HPDE6-E6E7 (cell line): Measurements from ENCODE around the gene GALNT17.

Experiments used
- DNase-seq: peaks from one replicate; pipeline ENCODE4 v3.0.0; 2011; ENCODE audit warnings: missing footprints; ENCODE audit errors: extremely low spot score

GALNT17 gene

DNA sequence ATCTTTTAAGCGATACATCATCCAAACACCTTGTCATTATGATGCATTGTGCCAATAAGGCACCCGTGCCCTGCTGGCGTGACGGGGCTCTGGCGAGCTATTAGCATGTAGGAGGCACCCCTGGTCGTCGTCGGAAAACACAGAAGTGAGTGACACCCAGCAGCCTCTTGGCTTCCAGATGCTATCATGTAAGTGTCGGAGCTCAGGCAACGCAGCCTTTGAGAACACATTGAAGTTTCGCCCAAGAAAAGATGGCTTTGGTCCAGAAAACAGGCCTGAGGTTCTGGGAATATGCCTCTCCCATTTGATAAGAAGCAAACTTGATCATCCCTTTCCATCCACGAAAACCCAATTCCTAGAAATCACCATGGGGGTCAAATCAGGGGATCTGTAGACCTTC is 555.3 kb downstream of the GALNT17 start:
- DNase-seq, result no peak

DNA sequence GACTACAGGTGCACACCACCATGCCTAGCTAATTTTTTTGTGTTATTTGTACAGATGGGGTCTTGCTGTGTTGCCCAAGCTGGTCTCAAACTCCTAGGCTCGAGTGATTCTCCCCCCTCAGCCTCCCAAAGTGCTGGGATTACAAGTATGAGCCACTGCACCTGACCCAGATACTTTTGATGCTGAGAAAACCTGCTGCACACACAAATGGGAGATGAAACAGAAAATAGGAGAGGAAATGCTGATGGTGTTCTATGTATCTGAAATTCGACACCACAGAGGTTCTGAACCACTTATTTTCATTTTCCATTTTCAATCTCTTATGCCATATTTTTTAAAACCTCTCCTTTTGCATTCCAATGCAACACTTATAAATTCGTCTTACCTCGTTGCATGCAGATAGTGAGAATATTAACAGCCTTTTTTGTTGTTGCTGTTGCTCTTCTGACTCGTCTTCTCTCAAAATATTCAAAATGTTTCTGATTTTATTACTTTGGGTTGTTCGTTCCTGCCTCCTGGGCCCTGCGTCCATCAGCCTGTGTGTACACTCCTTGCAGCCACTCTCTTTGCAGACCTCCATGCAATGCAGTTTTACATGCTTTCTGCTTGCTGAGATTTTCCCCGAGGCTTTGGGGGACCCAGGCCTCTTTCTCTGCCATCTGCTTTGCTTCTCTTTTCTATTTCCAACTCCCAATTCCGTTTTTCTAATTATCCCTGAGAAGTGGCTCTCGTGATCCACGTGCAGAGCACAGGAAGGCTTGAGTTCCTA is 556.1 kb downstream of the GALNT17 start:
- no peak for DNase-seq

DNA sequence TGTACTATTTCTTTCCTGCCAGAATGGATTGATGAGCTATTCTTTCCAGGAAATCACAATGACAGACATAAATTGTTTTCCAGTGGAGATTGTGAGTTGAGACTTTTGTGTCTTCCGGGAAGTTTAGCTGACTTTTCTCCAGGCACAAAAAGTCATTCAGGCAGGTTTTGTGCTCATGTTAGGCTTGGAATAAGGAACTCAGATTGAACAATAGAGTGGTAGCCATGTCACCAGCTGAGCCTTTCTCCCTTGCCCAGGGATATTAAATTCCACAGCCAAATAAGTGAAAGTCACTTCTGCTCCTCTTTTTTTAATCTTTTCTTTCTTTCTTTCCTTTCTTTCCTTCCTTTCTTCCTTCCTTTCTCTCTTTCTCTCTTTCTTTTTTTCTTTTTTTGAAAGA is 559.6 kb downstream of the GALNT17 start:
- no peak for DNase-seq

DNA sequence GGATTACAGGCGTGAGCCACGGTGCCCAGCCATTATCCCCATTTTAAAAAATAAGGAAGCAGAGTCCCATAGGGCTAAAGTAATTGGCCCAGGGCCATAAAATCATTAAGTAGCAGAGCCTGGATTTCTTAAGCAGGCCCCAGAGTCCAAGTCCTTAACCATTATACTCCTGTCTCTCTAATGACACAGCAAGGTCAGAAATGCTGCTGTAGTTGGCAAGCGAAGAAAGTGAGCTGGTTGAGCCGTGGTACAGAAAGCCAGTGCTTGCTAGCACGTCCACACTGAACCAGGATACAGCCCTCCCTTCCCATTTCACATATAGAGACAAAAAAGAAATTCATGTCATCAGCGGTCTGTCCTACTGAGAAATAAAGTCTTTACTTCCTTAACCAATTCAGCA is 562.7 kb downstream of the GALNT17 start:
- DNase-seq, result no peak

DNA sequence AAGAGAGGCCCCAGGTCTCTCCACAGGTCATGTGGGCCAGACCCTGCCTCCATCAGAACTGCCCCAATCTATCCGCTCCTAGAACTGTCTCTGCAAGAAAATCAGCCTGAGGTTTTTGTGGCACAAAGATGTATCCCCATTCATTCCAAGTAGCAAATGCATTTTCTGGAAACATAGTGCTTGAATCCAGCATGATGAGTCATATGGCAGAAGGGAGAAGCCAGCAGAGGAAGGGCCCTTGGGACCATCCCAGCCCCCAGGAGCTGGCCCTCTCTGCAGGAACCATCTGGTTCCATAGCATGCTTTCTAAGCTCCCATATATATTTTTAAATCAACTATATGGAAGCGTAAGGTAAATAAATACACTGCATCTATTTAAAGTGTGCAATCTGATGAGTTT is 563.2 kb downstream of the GALNT17 start:
- no peak for DNase-seq

DNA sequence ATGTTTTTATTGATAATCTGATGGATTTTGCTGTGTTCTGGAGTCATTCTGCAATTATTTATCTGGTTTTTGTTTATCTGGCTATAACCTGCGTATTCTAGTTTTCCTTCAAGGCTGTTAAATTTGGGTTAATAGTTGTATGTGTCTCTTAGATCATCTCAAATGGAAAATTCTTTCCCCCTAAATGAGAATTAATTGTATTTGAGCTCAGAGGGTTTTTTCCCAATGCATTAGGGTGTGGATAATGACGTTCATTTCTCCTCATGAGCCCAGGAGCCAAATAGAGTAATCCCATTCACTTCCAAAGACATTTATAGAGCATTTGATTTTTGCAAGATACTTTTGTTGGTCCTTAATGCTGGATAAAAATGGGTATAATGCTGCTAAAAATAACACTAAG is 564.6 kb downstream of the GALNT17 start:
- DNase-seq, result no peak

DNA sequence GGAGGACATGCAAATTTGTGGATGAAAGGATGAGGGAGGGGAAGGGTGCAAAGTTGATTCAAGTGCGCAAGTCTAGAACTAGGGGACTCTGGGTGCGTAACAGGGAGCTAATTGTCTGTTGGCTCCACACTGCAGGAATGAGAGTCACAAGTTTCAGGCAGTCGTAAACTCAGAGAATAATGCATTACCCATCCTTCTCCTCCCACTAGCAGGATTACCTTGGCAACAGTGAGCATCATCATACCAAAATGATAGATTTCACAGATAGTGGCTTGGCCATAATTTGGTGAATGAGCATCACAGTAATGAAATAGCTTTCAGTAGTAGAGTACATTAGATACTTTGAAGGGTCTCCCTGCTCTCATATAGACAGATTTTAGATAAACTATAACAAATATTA is 565.5 kb downstream of the GALNT17 start:
- DNase-seq, result no peak

DNA sequence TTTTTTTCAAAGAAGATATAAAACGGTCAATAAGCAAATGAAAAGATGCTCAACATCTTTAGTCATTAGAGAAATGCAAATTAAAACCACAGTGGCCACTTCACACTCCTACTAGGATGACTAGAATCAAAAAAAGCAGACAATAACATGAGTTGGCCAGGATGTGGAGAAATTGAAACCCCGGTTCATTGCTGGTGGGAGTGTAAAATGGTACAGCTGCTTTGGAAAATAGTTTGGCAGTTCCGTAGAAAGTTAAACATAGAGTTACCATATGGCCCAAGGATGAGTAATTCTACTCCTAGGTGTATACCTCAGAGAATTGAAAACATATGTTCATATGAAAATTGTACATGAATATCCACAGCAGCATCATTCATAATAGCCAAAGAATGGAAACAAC is 573.3 kb downstream of the GALNT17 start:
- DNase-seq, result no peak

DNA sequence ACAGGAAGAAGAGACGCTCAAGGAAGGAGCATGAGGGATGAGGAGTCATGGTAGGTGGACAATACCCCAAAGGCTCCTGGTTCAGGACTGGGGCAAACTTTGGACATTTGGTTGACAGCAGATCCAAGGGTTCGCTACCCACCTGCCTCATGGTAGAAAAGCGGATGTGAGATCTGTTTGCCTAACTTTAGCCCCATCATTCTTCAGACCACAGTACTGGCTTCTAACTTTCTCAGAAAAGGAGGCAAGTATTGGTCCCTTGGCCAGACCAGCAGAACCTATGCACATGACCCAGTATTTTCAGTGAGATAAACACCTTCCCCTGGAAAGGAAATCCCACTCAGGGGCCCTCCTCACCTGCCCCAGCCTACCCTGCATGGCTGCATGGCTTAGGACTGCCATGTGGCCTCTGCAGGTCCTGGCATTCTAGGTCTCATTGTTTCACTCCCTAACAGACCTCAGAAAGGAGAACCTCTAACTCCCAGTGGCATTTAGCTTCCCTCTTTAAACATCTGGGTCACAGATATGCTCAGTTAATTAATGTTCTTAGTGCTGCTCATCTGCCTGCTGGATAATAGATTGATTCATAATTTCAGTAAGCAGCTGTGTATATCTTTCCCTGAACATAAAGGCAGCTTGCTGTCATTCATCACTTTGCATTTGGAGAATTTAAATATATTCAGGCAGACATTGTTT is 574.1 kb downstream of the GALNT17 start:
- DNase-seq, result no peak

DNA sequence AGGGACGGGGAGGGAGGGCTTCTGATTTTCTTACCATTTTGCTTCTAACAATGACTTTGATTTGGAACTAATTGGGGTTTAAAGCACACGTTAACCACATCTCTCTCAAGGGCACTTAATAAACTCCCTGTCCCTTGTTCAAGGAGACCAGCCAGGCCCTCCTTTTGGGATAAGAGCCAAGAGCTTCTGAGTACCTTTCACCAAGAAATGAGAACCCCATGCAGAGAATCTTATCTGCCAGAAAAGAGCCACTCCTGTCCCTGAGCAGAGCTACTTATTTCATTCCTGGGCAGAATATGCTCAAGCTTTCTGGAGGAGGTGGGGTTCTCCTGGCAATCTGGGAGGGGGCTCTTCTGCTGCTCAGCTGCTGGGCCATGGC is 574.6 kb downstream of the GALNT17 start:
- DNase-seq, result no peak

DNA sequence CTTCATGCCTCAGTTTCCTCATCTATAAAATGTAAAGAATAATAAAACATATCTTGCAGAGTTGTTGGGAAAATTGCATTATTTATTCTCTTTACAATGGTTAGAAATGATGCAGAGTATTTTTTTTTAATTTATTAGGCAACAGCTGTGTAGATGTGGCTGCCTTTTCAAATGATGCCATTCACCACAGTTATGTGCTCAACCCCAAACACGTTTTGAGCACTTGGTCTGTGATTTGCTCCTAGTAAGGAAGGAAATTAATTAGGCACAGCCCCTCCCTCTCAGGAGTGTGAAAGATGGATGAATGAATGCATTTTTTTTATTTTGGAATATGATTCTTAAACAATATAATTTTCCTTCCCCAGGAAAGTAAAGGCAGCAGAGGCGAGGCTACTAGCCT is 575.1 kb downstream of the GALNT17 start:
- no peak for DNase-seq

DNA sequence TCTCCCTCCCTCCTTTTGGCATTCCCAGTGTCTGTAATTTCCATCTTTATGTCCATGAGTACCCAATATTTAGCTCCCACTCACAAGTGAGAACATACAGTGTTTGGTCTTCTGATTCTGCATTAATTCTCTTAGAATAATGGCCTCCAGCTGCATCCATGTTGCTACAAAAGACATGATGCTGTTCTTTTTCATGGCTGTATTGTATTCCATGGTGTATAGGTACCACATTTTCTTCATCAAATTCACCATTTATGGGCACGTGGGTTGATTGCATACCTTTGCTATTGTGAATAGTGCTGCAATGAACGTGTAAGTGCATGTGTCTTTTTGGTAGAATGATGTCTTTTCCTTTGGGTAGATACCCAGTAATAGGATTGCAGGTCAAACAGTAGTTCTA is 576.8 kb downstream of the GALNT17 start:
- DNase-seq, result no peak

DNA sequence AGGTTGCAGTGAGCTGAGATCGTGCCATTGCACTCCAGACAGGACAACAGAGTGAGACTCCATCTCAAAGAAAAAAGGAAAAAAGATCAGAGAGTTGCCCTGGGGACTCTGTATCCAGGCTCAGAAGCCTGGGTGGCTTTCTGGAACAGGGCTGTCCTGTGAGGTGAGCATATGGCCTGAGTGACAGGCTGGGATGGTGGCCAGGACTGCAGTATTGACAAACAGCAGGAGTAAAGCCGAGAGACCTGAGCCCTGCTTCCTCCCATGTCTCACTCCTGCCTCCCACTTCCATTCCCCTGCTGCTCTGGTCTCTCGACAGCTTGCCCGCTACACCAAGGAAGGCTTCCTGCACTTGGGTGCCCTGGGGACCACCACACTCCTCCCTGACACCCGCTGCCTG is 578.5 kb downstream of the GALNT17 start:
- no peak for DNase-seq

DNA sequence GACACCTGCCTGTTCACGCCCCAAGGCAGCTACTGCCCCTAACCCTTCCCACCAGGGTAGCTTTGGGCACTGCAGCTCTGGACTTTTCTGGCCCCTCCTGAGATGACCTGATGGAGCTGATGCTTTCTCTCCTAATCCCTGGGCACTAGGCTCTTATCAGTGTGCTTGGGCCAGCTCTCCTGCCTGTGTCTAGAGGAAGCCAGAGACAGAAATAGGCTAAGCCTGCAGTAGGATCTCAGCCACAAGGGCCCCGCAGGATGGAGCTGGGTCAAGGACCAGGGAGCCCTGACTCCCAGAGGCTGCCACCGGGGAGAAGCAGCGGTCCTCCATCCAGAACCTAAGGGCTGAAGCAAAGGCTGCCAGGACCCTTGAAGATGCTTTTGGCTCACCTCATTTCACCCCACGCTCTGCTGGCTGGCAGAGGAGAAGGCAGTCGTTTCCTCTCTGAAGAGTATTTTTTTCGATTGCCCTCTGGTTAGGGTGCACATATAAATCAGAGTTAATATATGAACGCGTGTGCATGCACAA is 580.8 kb downstream of the GALNT17 start:
- DNase-seq, result no peak

DNA sequence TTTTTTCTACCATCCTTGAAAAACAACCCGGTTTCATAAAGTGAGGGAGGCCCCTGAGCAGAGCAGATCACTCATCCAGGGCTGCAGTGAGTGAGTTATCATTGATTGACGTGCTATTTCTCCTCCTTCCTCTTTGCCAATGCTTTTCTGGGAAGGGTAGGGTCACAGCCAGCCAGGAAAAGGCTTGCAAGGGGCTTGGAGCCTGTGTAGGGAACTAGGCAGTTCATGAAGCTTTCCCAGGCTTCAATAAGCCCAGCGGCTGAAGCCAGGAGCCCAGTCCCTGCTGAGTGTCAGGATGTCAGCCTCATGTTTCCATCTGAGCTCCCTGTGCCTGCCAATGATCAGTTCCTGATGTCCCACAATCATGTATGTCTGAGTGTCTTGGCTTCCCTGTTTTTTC is 584.7 kb downstream of the GALNT17 start:
- DNase-seq, result no peak

DNA sequence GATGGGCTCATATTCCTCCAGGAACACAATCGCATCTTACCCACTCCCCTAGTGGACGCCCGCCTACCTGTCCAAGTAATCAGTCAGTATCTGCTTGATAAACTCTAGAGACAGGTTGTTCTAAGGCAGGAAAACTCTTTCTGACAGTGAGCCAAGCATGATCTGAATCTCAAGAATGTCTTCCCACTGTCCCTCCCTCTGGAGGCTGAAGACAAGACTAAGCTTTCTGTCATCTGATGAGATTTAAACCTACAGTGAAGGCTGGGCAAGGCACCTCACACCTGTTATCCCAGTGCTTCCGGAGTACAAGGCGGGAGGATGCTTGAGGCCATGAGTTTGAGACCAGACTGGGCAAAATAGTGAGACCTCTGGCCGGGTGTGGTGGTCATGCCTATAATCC is 586.6 kb downstream of the GALNT17 start:
- no peak for DNase-seq

DNA sequence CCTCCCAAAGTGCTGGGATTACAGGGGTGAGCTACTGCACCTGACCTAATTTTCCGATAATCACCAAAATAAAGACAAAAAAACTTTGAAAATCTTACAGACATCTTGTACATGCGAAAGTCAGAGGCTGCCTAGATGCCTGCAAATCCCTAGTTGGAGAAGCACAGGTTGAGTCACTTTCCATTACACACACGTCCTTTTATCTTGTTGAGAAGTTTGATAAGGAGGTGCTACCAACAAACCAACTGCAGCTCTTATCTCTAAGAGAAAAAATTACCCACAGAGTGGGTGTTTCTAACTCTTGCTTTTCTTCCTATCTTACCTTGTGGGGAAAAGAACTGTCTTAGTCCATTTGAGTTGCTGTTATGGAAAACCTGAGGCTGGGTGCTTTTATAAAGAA is 589.8 kb downstream of the GALNT17 start:
- DNase-seq, result no peak

DNA sequence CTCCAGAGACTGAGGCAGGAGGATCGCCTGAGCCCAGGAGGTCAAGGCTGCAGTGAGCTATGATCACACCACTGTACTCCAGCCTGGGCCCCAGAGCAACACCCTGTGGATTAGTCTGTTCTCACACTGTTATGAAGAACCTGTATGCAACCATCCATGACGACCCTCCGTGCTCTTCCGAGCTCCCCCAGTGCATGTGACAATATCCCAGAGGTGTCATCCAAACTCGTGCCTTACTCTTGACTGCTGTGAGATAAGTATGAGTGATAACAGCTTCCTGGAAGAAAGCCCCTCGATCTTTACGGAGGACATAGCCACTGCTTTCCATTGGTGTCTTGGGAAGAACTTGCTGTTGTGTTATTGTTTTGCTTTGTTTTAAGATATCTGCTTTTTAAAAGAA is 591.9 kb downstream of the GALNT17 start:
- DNase-seq, result no peak

DNA sequence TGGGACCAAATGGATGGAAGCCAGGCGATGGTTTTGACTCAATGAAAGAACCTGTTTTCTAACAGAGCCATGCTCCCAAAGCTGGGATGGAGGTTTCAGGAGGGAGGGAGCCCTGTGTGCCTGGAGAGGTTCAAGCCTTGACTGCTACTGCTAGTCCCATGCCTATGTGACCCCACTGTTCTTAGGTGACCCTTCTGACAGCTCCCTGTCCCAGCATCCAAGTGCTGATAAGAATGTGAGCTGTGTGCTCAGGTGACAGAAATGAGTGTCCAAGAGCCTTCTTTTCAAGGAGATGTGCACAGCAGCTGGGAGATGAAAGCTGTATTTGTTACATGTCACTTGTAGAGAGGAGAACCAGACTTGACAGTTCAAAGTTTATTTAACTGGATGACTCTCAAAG is 595.4 kb downstream of the GALNT17 start:
- no peak for DNase-seq

DNA sequence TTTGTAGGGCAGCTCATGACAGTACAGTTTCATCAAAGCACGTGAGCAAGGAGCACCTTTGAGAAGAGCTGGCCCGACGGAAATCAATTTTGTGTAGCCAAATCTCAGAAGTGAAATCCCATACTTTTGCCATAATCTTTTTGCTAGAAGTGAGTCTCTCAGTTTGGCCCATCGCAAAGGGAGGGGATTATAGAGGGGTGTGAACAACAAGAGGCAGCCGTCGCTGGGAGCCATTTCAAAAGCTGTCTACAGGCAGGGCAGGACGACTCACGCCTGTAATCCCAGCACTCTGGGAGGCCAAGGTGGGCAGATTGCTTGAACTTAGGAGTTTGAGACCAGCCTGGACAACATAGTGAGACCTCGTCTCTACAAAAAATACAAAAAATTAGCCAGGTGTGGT is 599.8 kb downstream of the GALNT17 start:
- DNase-seq, result no peak

DNA sequence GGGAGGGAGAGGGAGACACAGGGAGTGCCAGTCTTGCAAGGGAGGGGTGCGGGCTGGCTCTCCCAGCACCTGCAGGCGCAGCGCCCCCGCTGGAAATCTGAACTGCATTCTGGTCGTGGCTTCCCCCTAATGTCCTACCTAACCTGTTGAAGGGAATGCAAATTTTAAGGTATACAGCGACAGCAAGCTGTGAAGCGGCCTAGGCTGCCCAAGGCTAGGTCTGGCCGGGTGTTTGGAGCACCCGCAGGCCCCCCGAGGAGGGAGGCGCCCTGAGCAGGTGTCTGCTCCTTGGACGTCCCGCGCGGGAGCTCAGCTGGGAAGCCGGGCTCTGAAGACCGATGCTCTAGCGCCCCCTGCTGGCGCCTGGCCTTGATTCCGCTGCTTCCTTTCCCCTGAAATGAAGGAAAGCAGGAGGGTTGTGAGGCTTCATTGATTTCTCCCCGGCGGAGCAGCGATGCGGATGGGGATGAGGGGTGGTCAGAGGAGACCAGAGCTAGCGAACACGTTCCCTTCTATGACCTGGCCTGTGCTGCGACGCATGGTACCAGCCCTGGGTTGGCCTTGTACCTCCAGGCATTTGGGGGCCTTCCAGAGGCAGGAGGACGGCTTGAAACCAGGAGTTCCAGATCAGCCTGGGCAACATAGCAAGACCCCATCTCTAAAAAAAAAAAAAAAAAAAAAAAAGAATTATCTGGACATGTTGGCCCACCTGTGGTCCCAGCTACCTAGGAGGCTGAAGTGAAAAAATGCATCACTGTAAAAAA is 601.3 kb downstream of the GALNT17 start:
- DNase-seq, result no peak

DNA sequence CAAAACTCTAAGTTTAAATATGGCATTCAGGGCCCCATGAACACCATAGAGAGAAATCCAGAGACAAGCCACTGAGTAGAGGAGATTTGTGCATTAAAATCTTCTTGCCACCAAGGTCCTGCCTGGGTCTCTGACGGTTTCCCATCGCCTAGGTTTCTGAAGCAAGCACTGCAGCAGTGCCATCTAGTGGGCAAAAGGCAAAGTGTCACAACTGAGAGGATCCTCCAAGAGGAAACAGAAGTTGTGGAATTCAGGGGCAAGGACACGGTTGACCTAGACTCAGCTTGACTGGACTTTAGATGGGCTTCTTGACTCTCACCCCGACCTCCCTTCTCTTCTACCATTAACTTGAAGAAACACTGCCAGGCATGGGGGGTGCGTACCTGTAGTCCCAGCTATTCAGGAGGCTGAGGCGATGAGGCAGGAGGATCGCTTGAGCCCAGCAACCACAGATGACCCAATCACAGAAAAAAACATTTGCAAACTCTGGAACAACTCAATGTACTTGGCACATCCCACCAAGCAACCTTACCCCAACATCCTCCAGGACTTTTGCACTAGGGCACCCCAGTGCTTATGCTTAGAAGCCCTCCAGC is 604.1 kb downstream of the GALNT17 start:
- no peak for DNase-seq
